ENCODE results near the gene HSD17B2.

HSD17B2 gene

GRCh38 chr16:82027629-82028064 lies 7.4 kb upstream of the HSD17B2 start:
- TF ChIP-seq, protein P1, sequence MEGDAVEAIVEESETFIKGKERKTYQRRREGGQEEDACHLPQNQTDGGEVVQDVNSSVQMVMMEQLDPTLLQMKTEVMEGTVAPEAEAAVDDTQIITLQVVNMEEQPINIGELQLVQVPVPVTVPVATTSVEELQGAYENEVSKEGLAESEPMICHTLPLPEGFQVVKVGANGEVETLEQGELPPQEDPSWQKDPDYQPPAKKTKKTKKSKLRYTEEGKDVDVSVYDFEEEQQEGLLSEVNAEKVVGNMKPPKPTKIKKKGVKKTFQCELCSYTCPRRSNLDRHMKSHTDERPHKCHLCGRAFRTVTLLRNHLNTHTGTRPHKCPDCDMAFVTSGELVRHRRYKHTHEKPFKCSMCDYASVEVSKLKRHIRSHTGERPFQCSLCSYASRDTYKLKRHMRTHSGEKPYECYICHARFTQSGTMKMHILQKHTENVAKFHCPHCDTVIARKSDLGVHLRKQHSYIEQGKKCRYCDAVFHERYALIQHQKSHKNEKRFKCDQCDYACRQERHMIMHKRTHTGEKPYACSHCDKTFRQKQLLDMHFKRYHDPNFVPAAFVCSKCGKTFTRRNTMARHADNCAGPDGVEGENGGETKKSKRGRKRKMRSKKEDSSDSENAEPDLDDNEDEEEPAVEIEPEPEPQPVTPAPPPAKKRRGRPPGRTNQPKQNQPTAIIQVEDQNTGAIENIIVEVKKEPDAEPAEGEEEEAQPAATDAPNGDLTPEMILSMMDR (conservative IDR thresholded peaks at IDR 0.05; ENCODE audit: low read depth, low read length): no peak
- no peak for DNase-seq (ENCODE audit: low read depth)
- no peak overlapping the region for H3K4me3 ChIP-seq (ENCODE audit: low read length)

DNA sequence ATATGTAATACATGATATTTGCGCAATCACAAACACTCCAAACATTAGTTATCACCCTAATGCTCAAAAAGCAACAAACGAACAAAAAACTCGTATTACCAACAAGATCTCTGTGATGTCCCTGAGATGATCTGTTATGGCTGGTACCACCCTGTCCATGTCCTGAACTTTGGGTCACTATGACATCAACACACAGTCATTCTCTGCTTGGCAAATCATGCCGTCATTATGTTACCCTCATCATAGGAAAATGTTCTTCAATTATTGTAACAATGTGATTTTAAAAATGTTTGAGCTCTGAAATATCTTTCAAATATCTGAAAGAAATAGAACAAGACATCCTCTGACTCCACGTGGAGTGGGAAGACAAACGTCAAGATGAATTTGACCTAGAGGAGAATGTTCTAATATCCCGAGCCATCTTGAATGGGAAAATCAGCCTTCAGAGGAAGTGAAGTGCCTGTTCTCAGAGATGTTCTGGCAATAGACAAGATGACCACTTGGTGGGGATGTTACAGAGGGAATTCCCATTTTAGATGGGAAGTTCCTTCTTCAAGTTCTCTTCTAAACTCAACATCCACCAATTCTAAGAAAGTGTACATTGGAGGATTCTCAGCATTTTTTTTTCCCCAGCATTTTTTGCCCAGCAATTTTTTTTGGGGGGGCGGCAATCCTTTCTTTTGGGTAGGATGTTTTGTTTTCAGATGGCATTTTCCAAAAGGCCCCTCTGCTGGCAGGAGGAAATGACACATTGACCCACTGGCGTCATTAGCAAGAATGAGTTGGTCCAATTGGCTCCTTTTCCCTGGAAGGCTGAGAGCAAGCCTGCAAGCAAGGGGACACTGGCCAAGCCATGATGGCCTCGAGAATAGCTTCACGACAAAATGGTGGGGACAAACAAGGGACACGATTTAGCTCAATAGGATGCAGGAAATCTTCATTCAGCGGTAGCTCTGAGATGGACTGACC lies 3.7 kb upstream of the HSD17B2 start:
- H3K4me3 ChIP-seq (ENCODE audit: low read length): no peak overlapping the region
- TF ChIP-seq, protein P1 (conservative IDR thresholded peaks at IDR 0.05; ENCODE audit: low read depth, low read length): peak; percentile 67
- no peak for DNase-seq (ENCODE audit: low read depth)

GRCh38 chr16:82033006-82033405 lies 2.0 kb upstream of the HSD17B2 start:
- no peak overlapping the region for H3K4me3 ChIP-seq (ENCODE audit: low read length)
- DNase-seq (ENCODE audit: low read depth): no peak
- TF ChIP-seq, protein P1 (conservative IDR thresholded peaks at IDR 0.05; ENCODE audit: low read depth, low read length): no peak

DNA sequence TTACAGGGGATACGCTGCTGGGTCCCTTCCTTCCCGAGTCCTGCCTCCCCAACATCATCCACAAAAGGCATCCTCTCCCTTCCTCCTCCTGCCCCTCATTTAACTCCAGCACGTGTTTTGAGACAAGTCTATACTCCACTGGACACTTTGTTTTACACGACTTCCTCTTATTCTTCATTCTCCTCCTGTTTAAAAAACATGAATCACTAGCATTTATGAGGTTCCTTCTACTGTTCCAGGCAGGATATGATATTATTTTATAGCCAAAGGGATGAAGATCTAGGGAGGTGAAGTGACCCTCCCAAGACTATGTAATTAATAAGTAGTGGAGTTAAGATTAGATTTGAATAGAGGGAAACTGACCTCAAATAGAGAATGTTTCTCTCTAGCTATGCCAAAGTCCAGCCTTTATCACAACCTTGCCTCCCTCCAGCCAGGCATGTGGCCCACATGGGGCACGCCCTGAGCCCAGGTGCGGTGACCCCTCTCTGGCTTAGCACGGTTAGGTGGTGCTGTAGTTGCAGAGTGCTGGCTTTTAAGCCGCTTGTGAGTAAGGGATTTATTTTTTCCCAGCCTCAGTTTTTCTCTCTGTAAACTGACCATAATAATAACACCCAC lies 1.3 kb upstream of the HSD17B2 start:
- DNase-seq (ENCODE audit: low read depth): no peak
- TF ChIP-seq, protein P1 (conservative IDR thresholded peaks at IDR 0.05; ENCODE audit: low read depth, low read length): no peak
- peak overlapping the region; percentile 74 for H3K4me3 ChIP-seq (ENCODE audit: low read length)

DNA sequence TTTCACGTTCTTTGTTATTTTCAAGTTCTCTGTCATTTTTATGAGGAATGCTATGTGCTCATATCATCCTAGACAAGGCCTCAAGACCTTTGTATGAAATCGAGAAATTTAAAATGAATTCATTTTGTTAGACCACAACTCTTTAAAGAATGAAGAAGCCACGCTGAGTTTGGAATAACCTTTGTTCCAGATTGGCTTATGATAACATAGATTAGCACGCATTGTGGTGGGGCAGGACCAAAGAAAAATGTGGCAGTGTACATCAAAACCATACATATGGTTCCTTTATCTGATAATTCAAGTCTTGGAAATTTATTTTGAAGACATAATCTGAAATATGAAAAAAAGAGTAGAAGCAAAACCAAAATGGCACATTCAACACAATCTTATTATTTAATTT lies 2.2 kb downstream of the HSD17B2 start:
- no peak for DNase-seq (ENCODE audit: low read depth)
- TF ChIP-seq, protein P1 (conservative IDR thresholded peaks at IDR 0.05; ENCODE audit: low read depth, low read length): no peak
- H3K4me3 ChIP-seq (ENCODE audit: low read length): peak overlapping the region; percentile 74

DNA sequence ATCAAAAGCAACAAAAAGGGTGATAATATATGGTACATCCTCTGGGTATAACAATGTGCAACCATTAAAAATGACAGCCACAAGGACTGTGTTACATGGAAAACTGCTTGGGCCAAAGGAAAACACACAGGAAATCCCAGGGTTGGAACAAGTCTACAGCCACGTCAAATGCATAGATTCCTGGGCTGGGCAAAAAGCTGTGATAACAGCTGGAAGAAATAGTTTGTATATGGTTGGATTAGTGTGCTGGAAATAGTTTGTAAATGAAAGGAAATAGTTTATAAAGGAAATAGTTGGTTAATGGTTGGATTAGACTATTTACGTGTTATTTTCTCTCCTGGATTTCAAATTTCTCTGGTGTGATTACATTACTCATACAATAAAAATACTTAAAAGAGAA lies 2.6 kb downstream of the HSD17B2 start:
- TF ChIP-seq, protein P1 (conservative IDR thresholded peaks at IDR 0.05; ENCODE audit: low read depth, low read length): no peak
- no peak for DNase-seq (ENCODE audit: low read depth)

More for the DNA sequence above, 2.6 kb downstream of the HSD17B2 start:
- peak overlapping the region; percentile 74 for H3K4me3 ChIP-seq (ENCODE audit: low read length)

Measured in retinal pigment epithelial cell (primary cell).